HepG2 (cell line): Measurements from ENCODE around the gene DPP8.

ENCODE experiments used
- CEBPB ChIP-seq: IDR thresholded peaks from 2 replicates; pipeline ENCODE4 v1.6.1; 2011; ENCODE audit warnings: low read depth, low read length, improper control_type of control experiment, borderline replicate concordance
- DNMT1 ChIP-seq: sonication (generic); formaldehyde crosslinking; IDR thresholded peaks from 2 replicates; pipeline ENCODE4 v1.5.1; 2020; ENCODE audit warnings: mild to moderate bottlenecking, missing genetic modification reagents
- HDAC6 ChIP-seq: fragments of 200-600 bp; sonication (generic); IDR thresholded peaks from 2 replicates; pipeline ENCODE4 v1.7.0; 2017; ENCODE audit warnings: mild to moderate bottlenecking, antibody characterized with exemption, low read length, low read depth
- TBL1XR1 ChIP-seq: fragments of 150-350 bp; IDR thresholded peaks from 2 replicates; pipeline ENCODE4 v1.6.1; 2014; ENCODE audit warnings: borderline replicate concordance, low read length; ENCODE audit not compliant: partially characterized antibody
- YEATS2 ChIP-seq: sonication (generic); formaldehyde crosslinking; IDR thresholded peaks from 2 replicates; pipeline ENCODE4 v1.4.0; 2020; ENCODE audit warnings: missing genetic modification reagents, borderline replicate concordance
- ZNF547 ChIP-seq: sonication (generic); formaldehyde crosslinking; IDR thresholded peaks from 2 replicates; pipeline ENCODE4 v1.5.1; 2020; ENCODE audit warnings: mild to moderate bottlenecking, missing genetic modification reagents

GRCh38 chr15:65547841-65548240 lies 30.4 kb upstream of the DPP8 start:
- no peak for TF ChIP-seq CEBPB
- no peak for TF ChIP-seq TBL1XR1
- TF ChIP-seq ZNF547 (CRISPR knock-in tag) = no peak
- no peak for TF ChIP-seq DNMT1 (CRISPR knock-in tag)
- no peak for TF ChIP-seq HDAC6
- TF ChIP-seq YEATS2 (CRISPR knock-in tag) = no peak
